Measurements from ENCODE around the gene CPN1. TPM values are rescaled to one million over a fixed set of nuclear protein-coding genes. Genes with fewer than 3 reads are reported as not detected.
"Not testable (repeated sequence)": the region's sequence is repeated elsewhere in the genome, so short reads cannot be mapped to it uniquely, and the experiment has no call there.

CPN1 gene
- polyA plus RNA-seq, 3 donors from 2014 or later, result not detected

- Mint-ChIP-seq H3K4me1 (no peaks in the 10 kb centered on the region), H3K4me3 (no peak overlapping the region), H3K9me3 (no peaks in the 10 kb centered on the region), H3K27ac (no peak overlapping the region), H3K36me3 (no peaks in the 10 kb centered on the region), H3K27me3 (ENCODE audit: low read depth in 3 of 3) (peaks cover 0 to 13% (median 6%) of the 10 kb centered on the region in 3 donors)
- DNase-seq, result no peak
Measured at GRCh38 chr10:100103581-100103980, 21.9 kb upstream of the CPN1 start.

GRCh38 chr10:100101192-100102076 lies 19.8 kb upstream of the CPN1 start:
- DNase-seq, result no peak
- Mint-ChIP-seq H3K27ac (no peak overlapping the region), H3K4me1 (no peaks in the 10 kb centered on the region), H3K27me3 (ENCODE audit: low read depth in 3 of 3) (peaks cover 0 to 13% (median 6%) of the 10 kb centered on the region in 3 donors), H3K4me3 (no peak overlapping the region), H3K9me3 (no peaks in the 10 kb centered on the region), H3K36me3 (no peaks in the 10 kb centered on the region)

DNA sequence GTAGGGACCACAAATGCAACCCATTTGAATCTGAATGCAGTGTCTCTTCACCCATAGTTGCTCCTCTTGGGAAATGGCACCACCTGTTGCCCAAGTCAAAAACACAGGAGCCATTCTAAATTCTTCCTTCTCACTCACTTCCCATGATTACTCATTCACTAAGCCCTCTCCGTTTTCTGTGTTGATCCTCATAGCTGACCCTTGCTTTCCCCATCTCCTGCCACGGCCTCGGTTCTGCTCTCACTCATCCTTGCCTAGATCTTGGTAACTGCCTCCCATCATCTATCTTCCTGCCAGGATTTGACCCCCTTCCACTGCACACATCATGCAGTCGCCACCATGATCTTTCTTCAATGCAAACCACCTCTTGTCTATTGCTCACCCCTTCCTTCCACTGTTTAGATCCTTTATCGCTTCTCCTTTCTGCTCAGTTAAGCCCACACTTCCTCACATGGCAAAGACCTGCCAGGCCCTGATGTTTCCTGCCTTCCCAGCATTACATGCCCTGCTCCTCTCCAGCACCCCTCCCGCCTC lies 19.0 kb upstream of the CPN1 start:
- no peak overlapping the region for H3K27ac Mint-ChIP-seq
- H3K27me3 Mint-ChIP-seq (ENCODE audit: low read depth in 3 of 3), result peaks cover 0 to 13% (median 6%) of the 10 kb centered on the region in 3 donors
- DNase-seq, result no peak
- H3K4me3 Mint-ChIP-seq, result no peak overlapping the region
- H3K4me1 Mint-ChIP-seq, result no peaks in the 10 kb centered on the region
- H3K36me3 Mint-ChIP-seq, result no peaks in the 10 kb centered on the region
- no peaks in the 10 kb centered on the region for H3K9me3 Mint-ChIP-seq

DNA sequence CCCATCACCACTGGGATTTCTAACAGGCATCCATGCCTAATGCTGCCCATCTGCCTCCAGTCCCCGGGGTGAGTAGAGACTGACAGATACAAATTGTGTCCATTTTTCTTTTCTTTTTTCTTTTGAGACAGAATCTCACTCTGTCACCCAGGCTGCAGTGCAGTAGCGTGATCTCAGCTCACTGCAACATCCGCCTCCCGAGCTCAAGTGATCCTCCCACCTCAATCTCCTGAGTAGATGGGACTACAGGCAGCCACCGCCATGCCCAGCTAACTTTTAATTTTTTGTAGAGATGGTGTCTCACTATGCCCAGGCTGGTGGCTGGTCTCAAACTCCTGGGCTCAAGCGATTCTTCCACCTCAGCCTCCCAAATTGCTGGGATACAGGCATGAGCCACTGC lies 7.6 kb upstream of the CPN1 start:
- no peaks in the 10 kb centered on the region for H3K4me1 Mint-ChIP-seq
- H3K9me3 Mint-ChIP-seq, result no peaks in the 10 kb centered on the region
- no peak overlapping the region for H3K4me3 Mint-ChIP-seq
- DNase-seq, result no peak
- peaks cover 0 to 3% (median 3%) of the 10 kb centered on the region in 3 donors for H3K27me3 Mint-ChIP-seq (ENCODE audit: low read depth in 3 of 3)
- H3K36me3 Mint-ChIP-seq, result no peaks in the 10 kb centered on the region
- H3K27ac Mint-ChIP-seq, result no peak overlapping the region

DNA sequence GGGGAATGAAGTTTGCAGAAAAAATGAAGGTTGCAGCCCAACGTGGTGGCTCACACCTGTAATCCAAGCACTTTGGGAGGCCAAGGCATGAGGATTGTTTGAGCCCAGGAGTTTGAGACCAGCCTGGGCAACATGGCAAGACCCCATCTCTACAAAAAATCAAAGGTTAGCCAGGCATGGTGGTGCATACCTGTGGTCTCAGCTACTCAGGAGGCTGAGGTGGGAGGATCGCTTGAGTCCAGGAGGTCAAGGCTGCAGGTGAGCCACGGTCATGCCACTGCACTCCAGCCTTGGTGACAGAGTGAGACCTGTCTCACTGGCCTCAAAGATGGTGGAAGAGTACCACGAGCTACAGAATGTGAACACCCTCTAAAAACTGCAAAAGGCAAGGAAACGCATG lies 5.0 kb upstream of the CPN1 start:
- DNase-seq; H3K4me1 Mint-ChIP-seq; H3K4me3 Mint-ChIP-seq; H3K9me3 Mint-ChIP-seq; H3K27ac Mint-ChIP-seq; H3K36me3 Mint-ChIP-seq; H3K27me3 Mint-ChIP-seq (ENCODE audit: low read depth in 3 of 3): not testable (repeated sequence)

- no peaks in the 10 kb centered on the region for H3K9me3 Mint-ChIP-seq
- H3K4me3 Mint-ChIP-seq, result no peak overlapping the region
- H3K27me3 Mint-ChIP-seq (ENCODE audit: low read depth in 3 of 3), result peaks cover 3 to 6% (median 3%) of the 10 kb centered on the region in 3 donors
- H3K27ac Mint-ChIP-seq, result no peak overlapping the region
- H3K4me1 Mint-ChIP-seq, result no peaks in the 10 kb centered on the region
- DNase-seq, result no peak
- H3K36me3 Mint-ChIP-seq, result no peaks in the 10 kb centered on the region
Measured at GRCh38 chr10:100085596-100085995, 3.9 kb upstream of the CPN1 start.

GRCh38 chr10:100083623-100084022 lies 2.0 kb upstream of the CPN1 start:
- Mint-ChIP-seq H3K27me3 (ENCODE audit: low read depth in 3 of 3) (peaks cover 3 to 6% (median 3%) of the 10 kb centered on the region in 3 donors), H3K4me3 (no peak overlapping the region), H3K9me3 (no peaks in the 10 kb centered on the region), H3K27ac (no peak overlapping the region), H3K4me1 (no peaks in the 10 kb centered on the region), H3K36me3 (no peaks in the 10 kb centered on the region)
- DNase-seq, result no peak

DNA sequence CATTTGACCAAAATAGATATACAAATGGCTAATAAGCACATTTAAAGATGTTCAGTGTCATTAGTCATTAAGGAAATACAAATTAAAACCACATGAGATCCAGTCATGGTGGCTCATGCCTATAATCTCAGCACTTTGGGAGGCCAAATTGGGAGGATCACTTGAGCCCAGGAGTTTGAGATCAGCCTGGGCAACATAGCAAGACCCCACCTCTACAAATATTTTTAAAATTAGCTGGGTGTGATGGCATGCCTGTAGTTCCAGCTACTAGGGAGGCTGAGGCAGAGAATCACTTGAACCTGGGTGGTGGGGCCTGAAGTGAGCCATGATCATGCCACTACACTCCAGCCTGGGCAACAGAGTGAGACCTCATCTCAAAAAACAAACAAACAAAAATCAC lies 607 bp upstream of the CPN1 start:
- not testable (repeated sequence) for H3K4me1 Mint-ChIP-seq; DNase-seq; H3K36me3 Mint-ChIP-seq; H3K27ac Mint-ChIP-seq; H3K4me3 Mint-ChIP-seq; H3K9me3 Mint-ChIP-seq; H3K27me3 Mint-ChIP-seq (ENCODE audit: low read depth in 3 of 3)

DNA sequence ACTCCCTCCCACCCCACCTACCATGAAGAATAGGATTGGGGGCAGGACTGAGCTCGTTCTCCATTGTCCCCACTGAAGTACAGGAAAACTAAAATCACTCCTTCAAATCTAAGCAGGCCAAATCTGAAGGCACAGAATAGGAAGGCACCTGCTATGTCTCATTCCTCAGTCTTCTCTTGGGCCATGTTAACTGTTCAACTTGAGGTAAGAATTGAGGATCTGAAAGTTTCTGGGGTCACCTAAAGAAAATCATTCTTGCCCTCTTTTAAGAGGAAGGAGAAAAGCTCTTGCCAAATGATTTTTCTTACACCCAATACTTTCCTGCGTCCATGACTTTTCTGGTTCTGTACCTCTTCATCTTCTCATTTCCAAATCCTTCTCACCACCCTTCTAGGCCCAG lies 4.9 kb downstream of the CPN1 start:
- Mint-ChIP-seq H3K27me3 (ENCODE audit: low read depth in 3 of 3) (peaks cover 2 to 3% (median 2%) of the 10 kb centered on the region in 3 donors), H3K4me1 (no peaks in the 10 kb centered on the region), H3K4me3 (no peak overlapping the region), H3K27ac (no peak overlapping the region), H3K36me3 (no peaks in the 10 kb centered on the region), H3K9me3 (no peaks in the 10 kb centered on the region)
- no peak for DNase-seq

DNA sequence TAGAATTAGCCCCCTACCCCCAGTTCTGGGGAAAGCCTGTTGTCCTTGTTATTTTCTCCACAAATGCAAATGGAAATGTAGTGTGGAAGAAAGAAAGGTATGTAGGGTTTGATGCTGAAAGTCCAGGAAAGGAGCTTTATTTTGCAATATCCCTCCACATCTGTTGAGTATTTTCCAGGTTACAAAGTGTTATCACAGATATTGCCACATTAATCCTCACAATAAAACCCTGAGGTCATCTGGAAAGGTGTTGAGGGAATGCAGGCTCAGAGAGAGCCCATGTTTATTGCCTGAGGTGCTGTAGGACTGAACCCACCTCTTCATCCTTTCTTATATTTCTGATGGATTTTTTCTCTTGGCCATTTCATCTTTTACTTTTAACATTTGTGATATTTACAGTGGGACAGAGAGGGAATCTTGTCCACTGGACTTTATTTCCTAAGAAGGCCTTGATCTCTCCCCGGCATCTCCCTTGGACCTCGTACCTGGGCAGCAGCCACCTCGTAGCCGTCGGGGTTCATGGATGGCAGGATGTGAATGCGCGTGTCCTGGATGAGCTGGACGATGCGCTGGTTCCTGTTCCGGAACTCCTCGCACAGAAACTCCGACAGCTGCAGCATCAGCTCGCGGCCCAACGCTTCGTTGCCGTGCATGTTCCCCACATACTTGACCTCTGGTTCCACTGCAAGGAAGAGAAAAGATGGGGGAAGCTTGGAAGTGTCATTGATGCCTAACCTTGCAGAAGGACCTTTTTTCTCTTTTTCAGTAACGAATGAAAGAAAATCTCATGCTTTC lies 6.0 kb downstream of the CPN1 start:
- Mint-ChIP-seq H3K36me3 (no peaks in the 10 kb centered on the region), H3K4me1 (no peaks in the 10 kb centered on the region), H3K27me3 (ENCODE audit: low read depth in 3 of 3) (peaks cover 0 to 2% (median 2%) of the 10 kb centered on the region in 3 donors), H3K4me3 (no peak overlapping the region), H3K9me3 (no peaks in the 10 kb centered on the region), H3K27ac (no peak overlapping the region)
- DNase-seq, result no peak

- H3K27ac Mint-ChIP-seq, result no peak overlapping the region
- H3K9me3 Mint-ChIP-seq, result no peaks in the 10 kb centered on the region
- no peaks in the 10 kb centered on the region for H3K36me3 Mint-ChIP-seq
- no peak overlapping the region for H3K4me3 Mint-ChIP-seq
- DNase-seq, result no peak
- H3K27me3 Mint-ChIP-seq (ENCODE audit: low read depth in 3 of 3), result peaks cover 0 to 9% (median 2%) of the 10 kb centered on the region in 3 donors
- no peaks in the 10 kb centered on the region for H3K4me1 Mint-ChIP-seq
Measured at GRCh38 chr10:100072514-100072913, 9.2 kb downstream of the CPN1 start.

DNA sequence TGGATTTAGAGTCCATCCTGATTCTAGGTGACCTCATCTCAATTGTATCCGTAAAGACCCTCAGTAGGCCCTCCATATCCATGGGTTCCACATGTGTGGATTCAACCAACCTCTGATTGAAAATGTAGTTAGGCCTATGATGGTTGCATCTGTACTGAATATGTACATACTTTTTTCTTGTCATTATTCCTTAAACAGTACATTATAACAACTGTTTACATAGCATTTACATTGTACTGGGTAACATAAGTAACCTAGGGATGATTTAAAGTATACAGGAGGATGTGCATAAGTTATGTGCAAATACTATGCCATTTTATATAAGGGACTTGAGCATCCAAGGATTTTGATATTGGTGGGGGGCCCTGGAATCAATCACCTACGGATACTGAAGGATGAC lies 10.1 kb downstream of the CPN1 start:
- Mint-ChIP-seq H3K36me3 (no peaks in the 10 kb centered on the region), H3K4me3 (no peak overlapping the region), H3K27me3 (ENCODE audit: low read depth in 3 of 3) (peaks cover 0 to 9% (median 2%) of the 10 kb centered on the region in 3 donors), H3K9me3 (no peaks in the 10 kb centered on the region), H3K4me1 (no peaks in the 10 kb centered on the region), H3K27ac (no peak overlapping the region)
- no peak for DNase-seq

DNA sequence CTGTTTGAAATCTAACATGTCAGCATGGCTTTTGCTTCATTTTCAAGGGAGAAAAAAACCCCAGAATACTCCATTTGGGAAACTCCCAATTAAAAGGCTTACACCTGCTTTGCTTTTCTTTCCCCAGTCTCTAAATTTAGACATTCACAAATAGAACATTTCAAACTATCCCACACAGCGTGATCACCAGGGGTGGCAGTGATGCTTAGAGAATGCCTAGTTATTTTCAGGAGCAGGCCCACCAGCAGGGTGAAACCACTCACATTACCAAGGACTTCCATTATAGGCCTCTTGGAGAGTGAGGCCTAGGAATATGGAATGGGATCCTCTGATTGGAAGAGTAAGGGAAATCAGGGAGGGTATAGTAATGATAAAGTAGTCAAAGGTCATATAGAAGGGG lies 14.2 kb downstream of the CPN1 start:
- H3K27me3 Mint-ChIP-seq (ENCODE audit: low read depth in 3 of 3), result peaks cover 2 to 12% (median 3%) of the 10 kb centered on the region in 3 donors
- no peak overlapping the region for H3K4me3 Mint-ChIP-seq

GRCh38 chr10:100065084-100065660 lies 16.5 kb downstream of the CPN1 start:
- Mint-ChIP-seq H3K9me3 (no peaks in the 10 kb centered on the region), H3K4me1 (no peaks in the 10 kb centered on the region), H3K27me3 (ENCODE audit: low read depth in 3 of 3) (peaks cover 2 to 10% (median 5%) of the 10 kb centered on the region in 3 donors), H3K36me3 (no peaks in the 10 kb centered on the region), H3K4me3 (no peak overlapping the region), H3K27ac (no peak overlapping the region)
- no peak for DNase-seq

More for the DNA sequence above, 14.2 kb downstream of the CPN1 start:
- H3K36me3 Mint-ChIP-seq, result no peaks in the 10 kb centered on the region
- H3K9me3 Mint-ChIP-seq, result no peaks in the 10 kb centered on the region
- DNase-seq, result no peak
- no peaks in the 10 kb centered on the region for H3K4me1 Mint-ChIP-seq
- H3K27ac Mint-ChIP-seq, result no peak overlapping the region
